Smooth muscle cell (in vitro differentiated cells): ENCODE results near the gene SENP7. TPM values are rescaled to one million over a fixed set of nuclear protein-coding genes. Genes with fewer than 3 reads are reported as not detected.
"Not testable (repeated sequence)": the region's sequence is repeated elsewhere in the genome, so short reads cannot be mapped to it uniquely, and the experiment has no call there.

Experiments used
- DNase-seq: peaks from one replicate; lab custom pipeline; 2025; ENCODE audit not compliant: unreplicated experiment; lab: John Stamatoyannopoulos, UW
- H2AFZ ChIP-seq: fragments of 200-600 bp; sonication (generic); 2 replicates; pipeline ENCODE4 v1.6.0; 2016; ENCODE audit warnings: antibody characterized with exemption, low read depth, mild to moderate bottlenecking
- H3F3A ChIP-seq: fragments of 200-600 bp; sonication (generic); 2 replicates; pipeline ENCODE4 v1.6.0; 2017; ENCODE audit warnings: antibody characterized with exemption, low read depth
- H3K27ac ChIP-seq: fragments of 200-600 bp; sonication (generic); 2 replicates; pipeline ENCODE4 v1.5.1; 2016; ENCODE audit warnings: low read depth, mild to moderate bottlenecking
- H3K27me3 ChIP-seq: fragments of 200-600 bp; sonication (generic); 2 replicates; pipeline ENCODE4 v1.6.1; 2016; ENCODE audit warnings: low read depth, mild to moderate bottlenecking
- H3K36me3 ChIP-seq: fragments of 200-600 bp; sonication (generic); 2 replicates; pipeline ENCODE4 v1.5.1; 2016; ENCODE audit warnings: low read depth
- H3K4me1 ChIP-seq: fragments of 200-600 bp; sonication (generic); 2 replicates; pipeline ENCODE4 v1.5.1; 2016; ENCODE audit warnings: low read depth
- H3K4me2 ChIP-seq: fragments of 200-600 bp; sonication (generic); 2 replicates; pipeline ENCODE4 v1.6.0; 2016; ENCODE audit warnings: mild to moderate bottlenecking
- H3K4me3 ChIP-seq: fragments of 200-600 bp; sonication (generic); 2 replicates; pipeline ENCODE4 v1.5.1; 2016; ENCODE audit warnings: mild to moderate bottlenecking
- H3K79me2 ChIP-seq: fragments of 200-600 bp; sonication (generic); 2 replicates; pipeline ENCODE4 v1.6.0; 2016; ENCODE audit warnings: low read depth, mild to moderate bottlenecking
- H3K9ac ChIP-seq: fragments of 200-600 bp; sonication (generic); 2 replicates; pipeline ENCODE4 v1.6.0; 2016; ENCODE audit warnings: low read depth
- H3K9me3 ChIP-seq: fragments of 200-600 bp; sonication (generic); replicated peaks from 2 replicates; pipeline ENCODE4 v1.5.1; 2016; ENCODE audit warnings: low read depth
- H4K20me1 ChIP-seq: fragments of 200-600 bp; sonication (generic); 2 replicates; pipeline ENCODE4 v1.6.0; 2016; ENCODE audit warnings: low read depth
- CTCF ChIP-seq: fragments of 200-600 bp; sonication (generic); IDR thresholded peaks from 2 replicates; pipeline ENCODE4 v1.5.1; 2017; ENCODE audit warnings: borderline replicate concordance, mild to moderate bottlenecking, antibody characterized with exemption; ENCODE audit not compliant: insufficient read depth, poor library complexity, severe bottlenecking
- WGBS: methylation state at CpG from one replicate; pipeline ENCODE4 v1.1.7; 2016; ENCODE audit warnings: low lambda C conversion rate; 5-methylcytosine and 5-hydroxymethylcytosine counted together
- polyA plus RNA-seq: library from polyadenylated mRNA; unstranded; fragments of >200 nt; fragmentation: Nextera tagmentation; extraction: Ambion mirVana; gene quantifications from 2 replicates; pipeline ENCODE4 v1.2.1, GENCODE V29; 2016
- total RNA-seq: library from RNA; depleted of rRNA; stranded (reverse); fragments of >200 nt; gene quantifications from 2 replicates; pipeline ENCODE4 v1.2.3, GENCODE V29; 2014

SENP7 gene
- total RNA-seq (37.1 and 46.4 TPM in 2 replicates), polyA plus RNA-seq (6.6 and 8.7 TPM in 2 replicates)

GRCh38 chr3:101512646-101513418 lies at the start of gene SENP7:
Gene SENP7 (minus strand): TSS chr3:101513212. CDS start chr3:101513130, 82 bp downstream.
- Histone ChIP-seq H3K27ac (peak within 1 kb of the TSS; percentile 93), H3K9ac (peak within 1 kb of the TSS; percentile 92), H3K79me2 (peaks cover 28% of the 10 kb centered on the region), H3K4me2 (peak within 1 kb of the TSS; percentile 98), H2AFZ (peak within 1 kb of the TSS; percentile 93), H3K4me3 (peak within 1 kb of the TSS; percentile 72), H3K4me1 (peaks cover 5% of the 10 kb centered on the region), H3F3A (peaks cover 4% of the 10 kb centered on the region), H3K9me3 (no peaks in the 10 kb centered on the region), H4K20me1 (no peaks in the 10 kb centered on the region), H3K27me3 (no peaks in the 10 kb centered on the region), H3K36me3 (no peaks in the 10 kb centered on the region)
- peak; percentile 45 for DNase-seq
- under 1% methylated on average over 50 of the region's 54 CpGs for WGBS
- TF ChIP-seq CTCF: no peak

- Histone ChIP-seq H3K4me3 (peak within 1 kb of the TSS; percentile 79), H3K36me3 (peaks cover 11% of the 10 kb centered on the region), H4K20me1 (peaks cover 22% of the 10 kb centered on the region), H3K4me1 (peaks cover 6% of the 10 kb centered on the region), H3K79me2 (peaks cover 46% of the 10 kb centered on the region), H3K9me3 (no peaks in the 10 kb centered on the region), H2AFZ (peak within 1 kb of the TSS; percentile 63), H3K27me3 (no peaks in the 10 kb centered on the region), H3K27ac (peak within 1 kb of the TSS; percentile 82), H3K4me2 (peak within 1 kb of the TSS; percentile 90), H3F3A (peaks cover 3% of the 10 kb centered on the region), H3K9ac (peak within 1 kb of the TSS; percentile 91)
- peak; percentile 52 for DNase-seq
- under 1% methylated on average over 35 of the region's 35 CpGs for WGBS
- TF ChIP-seq CTCF: no peak
These were observed 48.8 kb upstream of the SENP7 start, which contains the start of gene TRMT10C for GRCh38 chr3:101561630-101562328. Gene TRMT10C (plus strand): TSS chr3:101561868. CDS start chr3:101564782, 2,914 bp downstream.

GRCh38 chr3:101556064-101556463 lies 43.1 kb upstream of the SENP7 start:
- DNase-seq: no peak
- Histone ChIP-seq H3K4me1 (no peaks in the 10 kb centered on the region), H2AFZ (no peak overlapping the region), H3K9me3 (no peaks in the 10 kb centered on the region), H3F3A (no peaks in the 10 kb centered on the region), H3K4me3 (no peak overlapping the region), H3K4me2 (no peak overlapping the region), H3K79me2 (no peaks in the 10 kb centered on the region), H3K27ac (no peak overlapping the region), H4K20me1 (no peaks in the 10 kb centered on the region), H3K36me3 (no peaks in the 10 kb centered on the region), H3K9ac (no peak overlapping the region), H3K27me3 (no peaks in the 10 kb centered on the region)
- WGBS: 43% methylated on average over 3 of the region's 3 CpGs
- no peak for TF ChIP-seq CTCF

GRCh38 chr3:101553381-101553780 lies 40.4 kb upstream of the SENP7 start:
- H3K27ac ChIP-seq, H3K36me3 ChIP-seq, H3K4me2 ChIP-seq, H3K79me2 ChIP-seq, H3K9ac ChIP-seq, H3K4me1 ChIP-seq, H3K27me3 ChIP-seq, H3K9me3 ChIP-seq, H3F3A ChIP-seq, H4K20me1 ChIP-seq, H3K4me3 ChIP-seq, H2AFZ ChIP-seq, DNase-seq: not testable (repeated sequence)
- 84% methylated on average over 5 of the region's 5 CpGs for WGBS

- H3K4me2 ChIP-seq, H3F3A ChIP-seq, H3K9ac ChIP-seq, H4K20me1 ChIP-seq, H3K27ac ChIP-seq, H3K9me3 ChIP-seq, H3K79me2 ChIP-seq, H2AFZ ChIP-seq, H3K4me1 ChIP-seq, H3K36me3 ChIP-seq, DNase-seq, H3K4me3 ChIP-seq, H3K27me3 ChIP-seq: not testable (repeated sequence)
- WGBS: 97% methylated on average over 23 of the region's 50 CpGs
These were observed 38.5 kb upstream of the SENP7 start for GRCh38 chr3:101551359-101552081.
